Measurements from ENCODE around the gene PCGF3.
A peak's percentile ranks its signal among the peaks of the same experiment; 100 is the strongest.
"Not testable (repeated sequence)": the region's sequence is repeated elsewhere in the genome, so short reads cannot be mapped to it uniquely, and the experiment has no call there.

Gene PCGF3

GRCh38 chr4:725391-726234 lies 20.0 kb downstream of the PCGF3 start:
- no peak for DNase-seq (ENCODE audit: low read depth)

GRCh38 chr4:726235-726787 lies 20.7 kb downstream of the PCGF3 start:
- peak; percentile 61 for DNase-seq (ENCODE audit: low read depth)

- no peak for DNase-seq (ENCODE audit: low read depth)
Measured at GRCh38 chr4:726838-727237, 21.2 kb downstream of the PCGF3 start.

- peak; percentile 59 for DNase-seq (ENCODE audit: low read depth)
Measured at GRCh38 chr4:727576-727975, 21.9 kb downstream of the PCGF3 start.

GRCh38 chr4:729336-730315 lies 24.0 kb downstream of the PCGF3 start:
- no peak for DNase-seq (ENCODE audit: low read depth)

GRCh38 chr4:730511-730910 lies 24.9 kb downstream of the PCGF3 start:
- DNase-seq (ENCODE audit: low read depth), result no peak

GRCh38 chr4:730946-731904 lies 25.6 kb downstream of the PCGF3 start:
- not testable (repeated sequence) for DNase-seq (ENCODE audit: low read depth)

- not testable (repeated sequence) for DNase-seq (ENCODE audit: low read depth)
Measured at GRCh38 chr4:731954-732353, 26.3 kb downstream of the PCGF3 start.

- no peak for DNase-seq (ENCODE audit: low read depth)
Measured at GRCh38 chr4:732486-732885, 26.9 kb downstream of the PCGF3 start.

- no peak for DNase-seq (ENCODE audit: low read depth)
Measured at GRCh38 chr4:732911-733630, 27.4 kb downstream of the PCGF3 start.

GRCh38 chr4:733631-733980 lies 28.0 kb downstream of the PCGF3 start:
- no peak for DNase-seq (ENCODE audit: low read depth)

- no peak for DNase-seq (ENCODE audit: low read depth)
Measured at GRCh38 chr4:734075-734474, 28.4 kb downstream of the PCGF3 start.

- no peak for DNase-seq (ENCODE audit: low read depth)
Measured at GRCh38 chr4:734951-735350, 29.3 kb downstream of the PCGF3 start.

GRCh38 chr4:735583-735982 lies 30.0 kb downstream of the PCGF3 start:
- DNase-seq (ENCODE audit: low read depth), result no peak

- not testable (repeated sequence) for DNase-seq (ENCODE audit: low read depth)
Measured at GRCh38 chr4:736561-736960, 30.9 kb downstream of the PCGF3 start.

- DNase-seq (ENCODE audit: low read depth), result no peak
Measured at GRCh38 chr4:738781-739280, 33.2 kb downstream of the PCGF3 start.

GRCh38 chr4:739569-739968 lies 33.9 kb downstream of the PCGF3 start:
- no peak for DNase-seq (ENCODE audit: low read depth)

- DNase-seq (ENCODE audit: low read depth), result no peak
Measured at GRCh38 chr4:740011-740410, 34.4 kb downstream of the PCGF3 start.

GRCh38 chr4:740656-741282 lies 35.1 kb downstream of the PCGF3 start:
- peak; percentile 46 for DNase-seq (ENCODE audit: low read depth)

- DNase-seq (ENCODE audit: low read depth), result no peak
Measured at GRCh38 chr4:742096-742741, 36.6 kb downstream of the PCGF3 start.
